HL-60 (cell line): ENCODE data around the gene IFITM5.

Source experiments
- DNase-seq, 2 experiments: peaks; one replicate each; pipeline ENCODE4 v3.0.0-alpha.2; 2010 to 2020; ENCODE audit warnings: low read depth in 1 of 2, low spot score in 1 of 2
- H3K27ac ChIP-seq: fragments of 250-450 bp; sonication (Bioruptor Pico); replicated peaks from 2 replicates; pipeline ENCODE4 v1.5.1; 2020; ENCODE audit warnings: mild to moderate bottlenecking, moderate library complexity
- H3K27me3 ChIP-seq: fragments of 250-450 bp; sonication (Bioruptor Pico); 2 replicates; pipeline ENCODE4 v1.5.1; 2021; ENCODE audit warnings: mild to moderate bottlenecking, moderate library complexity; ENCODE audit not compliant: insufficient read depth, poor library complexity, severe bottlenecking
- H3K4me3 ChIP-seq: replicated peaks from 2 replicates; pipeline ENCODE4 v1.5.1; 2011; ENCODE audit warnings: mild to moderate bottlenecking, control low read depth, low read length; ENCODE audit not compliant: insufficient read depth
- GABPA ChIP-seq: IDR thresholded peaks from 2 replicates; pipeline ENCODE4 v1.6.1; 2012; ENCODE audit warnings: low read depth
- POLR2AphosphoS5 ChIP-seq: IDR thresholded peaks from 2 replicates; pipeline ENCODE4 v1.6.1; 2012; ENCODE audit warnings: low read depth
- SPI1 ChIP-seq: IDR thresholded peaks from 2 replicates; pipeline ENCODE4 v1.6.1; 2012; ENCODE audit warnings: low read depth, mild to moderate bottlenecking, borderline replicate concordance
- TF ChIP-seq, protein P1 (sequence below): IDR thresholded peaks from one replicate; pipeline ENCODE4 v1.5.1; 2011; ENCODE audit warnings: low read length, control low read depth, inconsistent platforms; ENCODE audit not compliant: insufficient read depth
- TF ChIP-seq, protein P2 (sequence below): IDR thresholded peaks from 2 replicates; pipeline ENCODE4 v1.6.1; 2012; ENCODE audit warnings: low read depth; ENCODE audit not compliant: insufficient replicate concordance

IFITM5 gene

DNA sequence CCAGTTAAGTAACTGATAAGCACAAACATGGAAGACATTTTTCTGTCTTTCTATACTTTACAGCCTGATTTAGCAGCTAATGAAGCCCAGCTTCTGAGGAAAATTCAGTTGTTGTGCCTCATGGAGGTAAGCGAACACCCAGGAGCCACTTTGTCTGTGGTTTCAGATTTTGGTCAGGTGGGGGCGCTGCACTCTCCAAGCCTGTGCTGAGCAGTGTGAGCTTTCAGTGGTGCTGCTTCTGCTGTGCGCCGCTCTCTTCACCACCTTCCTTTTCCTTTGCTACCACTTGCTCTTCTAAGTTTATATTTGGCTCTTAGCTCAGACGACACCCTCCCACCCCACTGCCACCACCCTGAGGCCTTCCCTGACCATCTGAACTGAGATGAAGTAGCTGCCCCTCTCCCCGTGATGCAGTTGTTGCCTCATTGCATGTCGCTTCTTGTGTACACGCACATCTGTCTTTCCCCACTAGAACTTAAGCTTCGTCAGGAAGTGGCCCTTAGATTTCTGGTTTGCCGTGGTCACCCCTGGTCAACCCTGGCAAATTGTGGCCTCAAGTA is 48.5 kb downstream of the IFITM5 start:
- TF ChIP-seq, protein P1, sequence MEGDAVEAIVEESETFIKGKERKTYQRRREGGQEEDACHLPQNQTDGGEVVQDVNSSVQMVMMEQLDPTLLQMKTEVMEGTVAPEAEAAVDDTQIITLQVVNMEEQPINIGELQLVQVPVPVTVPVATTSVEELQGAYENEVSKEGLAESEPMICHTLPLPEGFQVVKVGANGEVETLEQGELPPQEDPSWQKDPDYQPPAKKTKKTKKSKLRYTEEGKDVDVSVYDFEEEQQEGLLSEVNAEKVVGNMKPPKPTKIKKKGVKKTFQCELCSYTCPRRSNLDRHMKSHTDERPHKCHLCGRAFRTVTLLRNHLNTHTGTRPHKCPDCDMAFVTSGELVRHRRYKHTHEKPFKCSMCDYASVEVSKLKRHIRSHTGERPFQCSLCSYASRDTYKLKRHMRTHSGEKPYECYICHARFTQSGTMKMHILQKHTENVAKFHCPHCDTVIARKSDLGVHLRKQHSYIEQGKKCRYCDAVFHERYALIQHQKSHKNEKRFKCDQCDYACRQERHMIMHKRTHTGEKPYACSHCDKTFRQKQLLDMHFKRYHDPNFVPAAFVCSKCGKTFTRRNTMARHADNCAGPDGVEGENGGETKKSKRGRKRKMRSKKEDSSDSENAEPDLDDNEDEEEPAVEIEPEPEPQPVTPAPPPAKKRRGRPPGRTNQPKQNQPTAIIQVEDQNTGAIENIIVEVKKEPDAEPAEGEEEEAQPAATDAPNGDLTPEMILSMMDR, result peak; percentile 60
- TF ChIP-seq SPI1, result no peak
- Histone ChIP-seq H3K27ac (no peak overlapping the region), H3K27me3 (no peaks in the 10 kb centered on the region), H3K4me3 (no peak overlapping the region)
- DNase-seq, result peak; percentile 53 to 59

DNA sequence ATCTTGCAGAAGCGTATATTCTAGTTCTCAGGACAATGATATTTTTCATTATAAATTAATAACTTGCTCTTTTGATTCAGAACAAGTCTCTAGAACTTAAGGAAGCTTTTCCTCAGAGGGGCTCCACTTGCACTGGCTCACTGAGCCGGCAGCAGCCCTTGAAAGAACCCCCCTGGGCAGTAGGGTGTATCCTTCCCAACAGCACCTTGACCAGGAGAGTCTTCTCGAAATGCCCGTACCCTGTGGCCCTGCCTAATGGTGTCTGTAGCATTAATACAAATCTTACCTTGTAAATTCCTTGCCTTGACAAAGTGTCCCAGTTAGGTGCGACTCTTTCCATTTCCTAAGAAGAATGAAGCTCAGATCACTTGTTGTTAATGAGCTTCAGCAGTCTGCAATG is 49.1 kb downstream of the IFITM5 start:
- no peak for DNase-seq
- Histone ChIP-seq H3K27me3 (no peaks in the 10 kb centered on the region), H3K27ac (no peak overlapping the region), H3K4me3 (no peak overlapping the region)
- TF ChIP-seq GABPA (no peak), POLR2AphosphoS5 (no peak), SPI1 (no peak)
- TF ChIP-seq, protein P2, sequence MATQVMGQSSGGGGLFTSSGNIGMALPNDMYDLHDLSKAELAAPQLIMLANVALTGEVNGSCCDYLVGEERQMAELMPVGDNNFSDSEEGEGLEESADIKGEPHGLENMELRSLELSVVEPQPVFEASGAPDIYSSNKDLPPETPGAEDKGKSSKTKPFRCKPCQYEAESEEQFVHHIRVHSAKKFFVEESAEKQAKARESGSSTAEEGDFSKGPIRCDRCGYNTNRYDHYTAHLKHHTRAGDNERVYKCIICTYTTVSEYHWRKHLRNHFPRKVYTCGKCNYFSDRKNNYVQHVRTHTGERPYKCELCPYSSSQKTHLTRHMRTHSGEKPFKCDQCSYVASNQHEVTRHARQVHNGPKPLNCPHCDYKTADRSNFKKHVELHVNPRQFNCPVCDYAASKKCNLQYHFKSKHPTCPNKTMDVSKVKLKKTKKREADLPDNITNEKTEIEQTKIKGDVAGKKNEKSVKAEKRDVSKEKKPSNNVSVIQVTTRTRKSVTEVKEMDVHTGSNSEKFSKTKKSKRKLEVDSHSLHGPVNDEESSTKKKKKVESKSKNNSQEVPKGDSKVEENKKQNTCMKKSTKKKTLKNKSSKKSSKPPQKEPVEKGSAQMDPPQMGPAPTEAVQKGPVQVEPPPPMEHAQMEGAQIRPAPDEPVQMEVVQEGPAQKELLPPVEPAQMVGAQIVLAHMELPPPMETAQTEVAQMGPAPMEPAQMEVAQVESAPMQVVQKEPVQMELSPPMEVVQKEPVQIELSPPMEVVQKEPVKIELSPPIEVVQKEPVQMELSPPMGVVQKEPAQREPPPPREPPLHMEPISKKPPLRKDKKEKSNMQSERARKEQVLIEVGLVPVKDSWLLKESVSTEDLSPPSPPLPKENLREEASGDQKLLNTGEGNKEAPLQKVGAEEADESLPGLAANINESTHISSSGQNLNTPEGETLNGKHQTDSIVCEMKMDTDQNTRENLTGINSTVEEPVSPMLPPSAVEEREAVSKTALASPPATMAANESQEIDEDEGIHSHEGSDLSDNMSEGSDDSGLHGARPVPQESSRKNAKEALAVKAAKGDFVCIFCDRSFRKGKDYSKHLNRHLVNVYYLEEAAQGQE, result no peak
- TF ChIP-seq, protein P1, result no peak

DNA sequence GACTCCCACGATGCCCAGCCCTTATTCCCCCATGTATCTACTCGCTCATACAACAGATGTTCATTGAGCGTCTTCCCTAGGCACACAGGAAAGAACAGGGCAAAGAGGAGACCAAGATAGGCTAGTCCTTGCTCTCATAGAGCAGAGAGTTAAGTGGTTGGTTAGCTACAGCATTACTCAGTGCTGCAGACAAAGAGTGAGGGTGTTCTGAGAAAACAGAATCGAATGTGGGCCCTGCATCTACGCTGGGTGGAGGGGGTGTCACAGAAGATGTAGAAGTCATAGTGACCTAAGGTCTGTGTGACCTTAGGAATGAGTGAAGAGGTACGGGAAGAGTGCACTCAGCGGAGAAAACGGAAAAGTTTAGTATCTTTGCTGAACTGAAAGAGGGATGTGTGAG is 50.3 kb downstream of the IFITM5 start:
- H3K27me3 ChIP-seq, result no peaks in the 10 kb centered on the region
- TF ChIP-seq GABPA (no peak), POLR2AphosphoS5 (no peak), SPI1 (no peak)
- TF ChIP-seq, protein P2, result no peak
- TF ChIP-seq, protein P1, result no peak
- H3K27ac ChIP-seq, result no peak overlapping the region
- no peak overlapping the region for H3K4me3 ChIP-seq
- no peak for DNase-seq
